Measurements from ENCODE around the gene ABCD1.
"Not testable (repeated sequence)": the region's sequence is repeated elsewhere in the genome, so short reads cannot be mapped to it uniquely, and the experiment has no call there.

ABCD1 gene

GRCh38 chrX:153687121-153688039, 37.3 kb upstream of the ABCD1 start, which contains the start of gene SLC6A8:
Gene SLC6A8 (plus strand): TSS chrX:153687926. CDS start chrX:153688575, 649 bp downstream.
- no peak for DNase-seq (ENCODE audit: low spot score)
- TF ChIP-seq CTCF (IDR thresholded peaks at IDR 0.05) = no peak
- peak within 1 kb of the TSS; percentile 77 for H3K4me3 ChIP-seq
- H3K27ac ChIP-seq = peak within 1 kb of the TSS; percentile 52 to 90

GRCh38 chrX:153688071-153688470, 36.6 kb upstream of the ABCD1 start:
- peak overlapping the region; percentile 77 for H3K4me3 ChIP-seq

GRCh38 chrX:153688506-153688905, 36.1 kb upstream of the ABCD1 start:
- no peak for TF ChIP-seq CTCF (IDR thresholded peaks at IDR 0.05)
- Histone ChIP-seq H3K4me3 (peak overlapping the region; percentile 77), H3K27ac (peak overlapping the region; percentile 52 to 90)
- no peak for DNase-seq (ENCODE audit: low spot score)

More at GRCh38 chrX:153688071-153688470, 36.6 kb upstream of the ABCD1 start:
- H3K27ac ChIP-seq = peak overlapping the region in 1 of 2 donors; percentile 90
- no peak for TF ChIP-seq CTCF (IDR thresholded peaks at IDR 0.05)
- no peak for DNase-seq (ENCODE audit: low spot score)

- peak overlapping the region; percentile 77 for H3K4me3 ChIP-seq
- TF ChIP-seq CTCF (IDR thresholded peaks at IDR 0.05) = no peak
- peak overlapping the region; percentile 52 to 90 for H3K27ac ChIP-seq
- no peak for DNase-seq (ENCODE audit: low spot score)
Measured at GRCh38 chrX:153688911-153689590, 35.6 kb upstream of the ABCD1 start.

GRCh38 chrX:153689654-153690465, 34.8 kb upstream of the ABCD1 start:
- peak overlapping the region in 1 of 2 donors; percentile 90 for H3K27ac ChIP-seq
- H3K4me3 ChIP-seq = peak overlapping the region; percentile 77
- no peak for TF ChIP-seq CTCF (IDR thresholded peaks at IDR 0.05)
- no peak for DNase-seq (ENCODE audit: low spot score)

GRCh38 chrX:153690466-153690865, 34.2 kb upstream of the ABCD1 start:
- TF ChIP-seq CTCF (IDR thresholded peaks at IDR 0.05) = no peak
- H3K4me3 ChIP-seq = no peak overlapping the region
- no peak overlapping the region for H3K27ac ChIP-seq
- no peak for DNase-seq (ENCODE audit: low spot score)

- not testable (repeated sequence) for H3K4me3 ChIP-seq; H3K27ac ChIP-seq; DNase-seq (ENCODE audit: low spot score)
Measured at GRCh38 chrX:153691032-153691827, 33.4 kb upstream of the ABCD1 start.

Data from coronary artery (tissue), 2 donors.